GM20431 (cell line): ENCODE results near the gene ECI2.

Experiments used
- in situ Hi-C: fragments of 300-500 bp; cut with MseI, MboI; formaldehyde crosslinking; loops from one replicate; pipeline ENCODE4 v1.15.0; 2020; ENCODE audit warnings: low sequenced_read_pairs; ENCODE audit not compliant: unreplicated experiment

Gene ECI2

GRCh38 chr6:4155848-4156466, 20.6 kb upstream of the ECI2 start:
- in situ Hi-C loops = loop anchor here (25.0 kb wide), 1 partner anchor 419 kb away; no protein-coding TSS in a partner anchor

GRCh38 chr6:4153514-4153985, 18.2 kb upstream of the ECI2 start:
- in situ Hi-C loops = loop anchor here (25.0 kb wide), 1 partner anchor 416 kb away; no protein-coding TSS in a partner anchor

GRCh38 chr6:4145083-4145482, 9.7 kb upstream of the ECI2 start:
- in situ Hi-C loops = no loop called here

GRCh38 chr6:4139272-4139671, 3.9 kb upstream of the ECI2 start:
- in situ Hi-C loops = no loop called here

DNA sequence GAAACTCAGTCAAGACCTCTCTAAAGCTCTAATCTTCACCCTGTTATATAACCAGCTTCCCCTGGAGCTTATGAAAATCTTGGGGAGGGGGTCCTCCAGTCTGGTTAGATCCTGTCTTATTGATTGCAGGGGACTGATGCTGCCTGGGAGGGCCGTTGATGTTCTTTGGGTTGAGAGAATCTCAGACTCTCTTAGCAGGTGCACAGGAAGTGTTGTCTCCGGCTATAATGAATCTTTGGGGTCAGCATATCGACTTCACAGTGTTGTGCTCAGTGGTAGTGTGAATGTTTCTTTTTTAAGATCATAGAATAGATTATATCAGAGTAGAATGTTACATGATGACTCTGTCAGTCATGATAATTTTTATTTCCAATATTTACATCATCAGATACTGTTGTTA, 2.8 kb upstream of the ECI2 start:
- in situ Hi-C loops = no loop called here

- in situ Hi-C loops = no loop called here
Observed at GRCh38 chr6:4136354-4136831, 1.0 kb upstream of the ECI2 start.

- in situ Hi-C loops = no loop called here
Observed at GRCh38 chr6:4135665-4136353, 434 bp upstream of the ECI2 start.

DNA sequence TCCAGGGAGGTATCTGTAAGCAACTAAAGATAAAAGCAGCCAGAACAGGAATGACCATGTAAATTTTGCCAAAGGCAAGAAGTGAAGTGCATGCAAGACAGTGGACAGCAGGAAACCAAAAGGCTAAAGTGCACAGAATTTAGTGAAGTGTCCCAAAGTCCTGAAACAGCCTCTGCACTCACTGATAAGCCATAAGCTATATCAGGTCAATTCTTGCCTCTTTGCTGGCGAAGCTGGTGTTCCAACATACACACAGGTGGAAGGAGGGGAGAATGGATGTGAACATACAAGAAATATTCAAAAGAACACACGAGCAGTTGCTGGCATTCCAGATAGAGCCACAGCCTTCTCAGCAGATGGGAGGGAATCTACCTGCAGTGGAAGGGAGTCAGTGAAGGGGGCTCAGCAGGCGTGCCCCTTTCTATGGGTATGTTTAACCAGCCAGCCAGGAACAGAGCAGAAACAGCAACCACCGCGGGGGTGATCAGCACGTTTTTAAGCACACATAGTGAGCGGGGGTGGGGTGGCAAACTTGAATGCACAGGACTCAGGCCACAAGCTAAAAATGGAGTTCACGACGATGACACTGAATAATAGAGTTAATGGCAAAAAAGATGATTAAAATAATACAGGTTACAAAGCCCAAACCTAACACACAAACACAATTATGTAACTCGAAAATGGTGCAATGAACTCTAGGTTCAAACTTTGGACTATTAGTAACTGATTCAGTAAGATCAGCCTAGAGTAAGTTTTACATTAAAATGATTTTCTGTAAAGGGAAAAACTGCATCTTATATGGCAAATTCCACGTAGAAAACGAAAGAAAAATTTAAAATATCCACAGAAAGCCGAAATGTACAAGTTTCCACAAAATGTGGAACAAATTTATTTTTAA, 1.2 kb downstream of the ECI2 start:
- in situ Hi-C loops = no loop called here

GRCh38 chr6:4130357-4130987, 4.9 kb downstream of the ECI2 start:
- in situ Hi-C loops = no loop called here

DNA sequence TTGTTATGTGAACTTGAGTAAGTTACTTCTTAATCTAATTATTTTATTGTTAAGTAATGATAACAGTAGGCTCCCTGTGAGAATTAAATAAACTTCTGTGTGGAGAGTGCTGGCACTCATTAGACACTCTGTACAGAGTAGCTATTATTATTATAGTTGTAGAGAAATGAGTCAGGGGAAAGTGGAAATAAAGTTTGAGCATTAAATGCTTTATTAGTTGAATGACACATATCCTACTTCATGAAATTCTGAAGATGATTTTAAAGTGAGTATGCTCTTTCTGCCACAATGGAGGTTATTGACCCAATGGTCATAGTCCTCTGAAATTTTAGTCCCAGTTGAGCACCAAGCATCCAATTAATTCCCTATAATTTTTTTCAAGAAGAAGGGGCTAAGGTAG, 5.9 kb downstream of the ECI2 start:
- in situ Hi-C loops = no loop called here

DNA sequence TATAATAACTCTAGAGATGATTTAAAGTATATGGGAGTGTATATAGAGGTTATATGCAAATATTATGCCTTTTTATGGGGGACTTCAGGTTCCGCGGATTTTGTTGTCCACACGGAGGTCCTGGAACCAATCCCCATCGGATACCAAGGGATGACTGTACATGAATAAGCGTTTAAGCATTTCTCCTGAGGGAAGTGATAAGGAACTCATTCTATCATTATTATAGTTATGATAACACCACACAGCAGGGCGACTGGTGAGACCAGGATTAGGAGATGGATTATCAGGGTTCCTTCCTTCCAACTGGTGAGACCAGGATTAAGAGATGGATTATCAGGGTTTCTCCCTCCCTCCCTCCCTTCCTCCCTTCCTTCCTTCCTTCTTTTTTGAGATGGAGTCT, 6.6 kb downstream of the ECI2 start:
- in situ Hi-C loops = no loop called here

DNA sequence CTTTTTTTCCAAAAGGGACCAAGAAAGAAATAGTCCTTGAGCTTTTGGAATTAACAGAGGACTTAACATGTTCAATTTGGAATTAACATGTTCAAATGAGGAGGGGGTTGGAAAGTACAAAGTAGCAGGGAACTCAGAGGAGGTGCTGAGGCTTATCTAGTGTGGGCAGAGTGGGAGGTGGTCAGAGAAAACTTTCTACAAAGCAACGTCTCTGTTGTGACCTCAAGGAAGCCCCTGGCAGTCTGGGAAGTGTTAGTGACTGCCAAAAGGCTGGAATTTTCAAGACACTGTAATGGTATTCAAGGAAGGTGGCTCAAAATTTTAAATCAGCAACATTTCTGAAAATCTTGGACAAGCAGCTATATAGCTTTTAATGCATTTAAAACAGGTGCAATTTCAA, 7.3 kb downstream of the ECI2 start:
- in situ Hi-C loops = no loop called here

GRCh38 chr6:4125933-4126864, 9.2 kb downstream of the ECI2 start:
- in situ Hi-C loops = no loop called here

GRCh38 chr6:4125500-4125899, 9.9 kb downstream of the ECI2 start:
- in situ Hi-C loops = no loop called here

GRCh38 chr6:4124351-4124750, 11.0 kb downstream of the ECI2 start:
- in situ Hi-C loops = no loop called here

DNA sequence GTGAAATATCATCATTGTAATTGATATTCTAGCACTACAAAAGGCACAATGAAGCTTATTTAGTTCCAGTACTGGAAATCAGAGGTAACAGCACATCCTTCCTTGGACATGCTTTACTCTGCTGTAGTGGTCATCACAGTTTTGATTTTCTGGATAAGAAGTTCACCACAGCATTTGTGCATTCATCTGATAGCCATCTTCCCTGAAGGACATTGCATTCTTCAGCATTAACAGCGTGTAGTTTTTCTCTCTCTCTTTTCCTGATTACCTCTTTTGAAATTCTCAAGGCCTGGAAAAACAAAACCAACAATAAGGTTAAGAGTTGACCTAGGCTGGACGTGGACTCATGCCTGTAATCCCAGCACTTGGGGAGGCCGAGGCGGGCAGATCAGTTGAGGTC, 19.6 kb downstream of the ECI2 start:
- in situ Hi-C loops = no loop called here

DNA sequence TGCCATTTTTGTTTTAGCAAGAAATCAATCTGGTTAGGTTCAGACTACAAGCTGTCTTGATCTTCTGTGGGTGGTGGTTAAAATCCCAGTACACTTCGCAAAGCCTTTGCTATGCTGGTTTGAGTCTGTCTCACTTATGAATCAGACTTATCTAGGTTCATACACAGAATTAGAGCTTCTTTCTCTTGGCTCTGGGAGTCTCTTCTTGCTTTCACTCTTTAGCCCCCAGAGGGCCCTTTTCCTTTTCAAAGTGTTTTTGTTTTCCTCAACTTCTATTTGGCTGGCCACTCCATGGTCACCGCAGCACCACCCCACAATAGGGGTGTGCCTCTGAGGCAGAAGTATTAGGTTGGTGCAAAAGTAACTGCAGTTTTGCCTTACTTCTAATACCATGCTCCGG, 21.3 kb downstream of the ECI2 start:
- in situ Hi-C loops = no loop called here

- in situ Hi-C loops = no loop called here
Observed at GRCh38 chr6:4113649-4114048, 21.7 kb downstream of the ECI2 start.

GRCh38 chr6:4112366-4112765, 23.0 kb downstream of the ECI2 start:
- in situ Hi-C loops = no loop called here
